Nephron progenitor cell (in vitro differentiated cells): ENCODE data around the gene ECD.

Experiments
- DNase-seq: peaks from one replicate; pipeline ENCODE4 v3.0.0; 2021
- H3K27ac Mint-ChIP-seq: 2 replicates; pipeline ENCODE4 v1.8.0; 2021; ENCODE audit warnings: mild to moderate bottlenecking, moderate library complexity, mixed read lengths
- H3K27me3 Mint-ChIP-seq: 2 replicates; pipeline ENCODE4 v1.8.0; 2021; ENCODE audit warnings: mild to moderate bottlenecking, low read depth, mixed read lengths; ENCODE audit not compliant: poor library complexity
- H3K36me3 Mint-ChIP-seq: 2 replicates; pipeline ENCODE4 v1.8.0; 2021; ENCODE audit warnings: low read depth, mixed read lengths
- H3K4me1 Mint-ChIP-seq: 2 replicates; pipeline ENCODE4 v1.8.0; 2021; ENCODE audit warnings: mixed read lengths
- H3K4me3 Mint-ChIP-seq: 2 replicates; pipeline ENCODE4 v1.8.0; 2021; ENCODE audit warnings: mild to moderate bottlenecking, moderate library complexity, mixed read lengths
- H3K9me3 Mint-ChIP-seq: 2 replicates; pipeline ENCODE4 v1.8.0; 2021; ENCODE audit warnings: mild to moderate bottlenecking, moderate library complexity, mixed read lengths
- CTCF ChIP-seq: fragments of 200-600 bp; sonication (generic); IDR thresholded peaks from 2 replicates; pipeline ENCODE4 v1.5.0; 2021; ENCODE audit warnings: antibody characterized with exemption

The ECD gene

GRCh38 chr10:73094986-73095480 is 72.8 kb downstream of the ECD start:
- Mint-ChIP-seq H3K36me3 (peaks cover 18% of the 10 kb centered on the region), H3K27me3 (no peaks in the 10 kb centered on the region), H3K9me3 (no peaks in the 10 kb centered on the region), H3K27ac (peak overlapping the region; percentile 99), H3K4me1 (peaks cover 42% of the 10 kb centered on the region), H3K4me3 (peak overlapping the region; percentile 97)
- DNase-seq = no peak
- TF ChIP-seq CTCF = no peak

DNA sequence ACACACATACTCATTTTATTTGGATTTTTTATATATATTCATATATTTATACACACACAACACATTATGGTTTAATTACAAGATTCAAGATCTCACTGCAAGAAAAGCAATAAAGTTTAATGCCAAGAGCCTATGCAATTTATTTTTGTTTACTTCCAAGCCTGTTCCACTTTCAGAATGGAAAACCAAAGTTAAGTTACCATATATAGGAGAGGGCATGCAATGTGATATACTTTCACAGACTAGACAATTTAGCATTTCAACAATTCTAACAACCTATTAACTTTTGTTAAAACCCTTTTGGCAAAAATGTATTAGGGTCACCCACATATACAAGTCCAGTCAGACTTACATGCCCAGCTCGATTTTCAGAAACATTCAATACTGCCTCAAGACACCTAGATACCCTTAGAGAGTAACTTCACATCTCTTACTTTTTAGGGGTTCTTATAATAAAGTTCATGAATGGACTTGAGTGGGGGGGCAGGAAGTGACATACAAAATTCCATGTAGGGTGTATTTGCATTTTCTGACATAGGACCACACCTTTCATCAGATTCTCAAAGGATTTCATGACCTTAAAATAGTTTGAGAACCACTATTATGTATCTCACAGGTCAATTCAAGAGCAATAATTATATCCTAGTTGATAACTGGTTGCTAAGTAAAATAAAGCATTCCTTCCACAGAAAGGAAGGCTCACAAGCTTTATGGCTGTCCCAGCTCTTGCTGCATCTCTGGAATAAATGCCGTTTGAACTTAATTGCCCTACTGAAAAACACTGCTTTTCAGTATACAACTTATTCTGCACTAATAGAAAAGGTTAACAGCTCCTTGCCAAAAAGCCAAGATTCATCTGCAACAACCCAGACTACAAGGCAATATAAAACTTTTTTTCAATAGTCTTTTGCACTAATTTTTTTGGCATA is 73.6 kb downstream of the ECD start:
- Mint-ChIP-seq H3K36me3 (peaks cover 21% of the 10 kb centered on the region), H3K27ac (no peak overlapping the region), H3K4me3 (peak overlapping the region; percentile 97), H3K9me3 (no peaks in the 10 kb centered on the region), H3K4me1 (peaks cover 42% of the 10 kb centered on the region), H3K27me3 (no peaks in the 10 kb centered on the region)
- TF ChIP-seq CTCF = no peak
- DNase-seq = no peak

GRCh38 chr10:73092830-73093229 is 75.0 kb downstream of the ECD start:
- Mint-ChIP-seq H3K27ac (no peak overlapping the region), H3K36me3 (peaks cover 34% of the 10 kb centered on the region), H3K27me3 (no peaks in the 10 kb centered on the region), H3K9me3 (no peaks in the 10 kb centered on the region), H3K4me3 (peak overlapping the region; percentile 97), H3K4me1 (peaks cover 40% of the 10 kb centered on the region)
- TF ChIP-seq CTCF = no peak
- DNase-seq = no peak

DNA sequence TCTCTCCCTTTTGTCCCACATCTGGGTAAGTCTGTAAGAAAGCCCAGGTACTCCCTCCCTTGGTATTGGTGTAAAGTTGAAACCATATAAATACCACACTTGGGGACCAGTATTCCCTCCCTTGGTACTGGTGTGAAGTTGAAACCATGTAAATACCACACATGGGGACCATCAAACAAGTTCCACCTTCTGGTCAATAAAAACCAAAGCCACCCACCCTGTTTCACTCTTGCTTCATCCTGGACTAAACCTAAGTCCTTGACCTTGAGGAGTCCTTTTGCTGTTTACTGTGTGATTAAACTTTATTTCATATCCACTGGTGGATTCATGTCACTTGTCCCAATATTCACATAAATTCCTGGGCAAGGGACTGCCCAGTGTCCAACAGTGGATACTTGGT is 79.5 kb downstream of the ECD start:
- Mint-ChIP-seq H3K4me3 (no peak overlapping the region), H3K27me3 (no peaks in the 10 kb centered on the region), H3K27ac (no peak overlapping the region), H3K9me3 (no peaks in the 10 kb centered on the region), H3K4me1 (peaks cover 17% of the 10 kb centered on the region), H3K36me3 (peaks cover 58% of the 10 kb centered on the region)
- no peak for TF ChIP-seq CTCF
- no peak for DNase-seq

DNA sequence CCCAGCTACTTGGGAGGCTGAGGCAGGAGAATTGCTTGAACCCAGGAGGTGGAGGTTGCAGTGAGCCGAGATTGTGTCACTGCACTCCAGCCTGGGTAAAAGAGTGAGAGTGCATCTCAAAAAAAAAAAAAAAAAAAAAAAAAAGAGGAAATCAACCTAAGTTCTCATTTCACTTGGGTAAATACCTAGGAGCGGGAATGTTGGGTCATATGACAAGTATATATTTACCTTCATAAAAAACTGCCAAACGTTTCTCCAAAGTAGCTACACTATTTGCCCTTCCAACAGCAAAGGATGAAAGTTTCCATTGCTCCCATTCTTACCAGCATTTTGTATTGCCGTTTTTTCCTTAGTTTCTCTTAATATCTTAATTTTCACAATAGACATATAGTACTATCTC is 81.0 kb downstream of the ECD start:
- peaks cover 19% of the 10 kb centered on the region for H3K4me1 Mint-ChIP-seq
- DNase-seq = no peak
- no peaks in the 10 kb centered on the region for H3K9me3 Mint-ChIP-seq
- TF ChIP-seq CTCF = no peak
- H3K27me3 Mint-ChIP-seq = no peaks in the 10 kb centered on the region
- peaks cover 69% of the 10 kb centered on the region for H3K36me3 Mint-ChIP-seq
- no peak overlapping the region for H3K4me3 Mint-ChIP-seq
- no peak overlapping the region for H3K27ac Mint-ChIP-seq

GRCh38 chr10:73084209-73084608 is 83.6 kb downstream of the ECD start:
- H3K27ac Mint-ChIP-seq = no peak overlapping the region
- H3K4me1 Mint-ChIP-seq = peaks cover 14% of the 10 kb centered on the region
- H3K36me3 Mint-ChIP-seq = peaks cover 66% of the 10 kb centered on the region
- H3K9me3 Mint-ChIP-seq = no peaks in the 10 kb centered on the region
- no peak overlapping the region for H3K4me3 Mint-ChIP-seq
- no peaks in the 10 kb centered on the region for H3K27me3 Mint-ChIP-seq
- DNase-seq = no peak
- TF ChIP-seq CTCF = no peak
